ENCODE measurements around the gene TMEM44. TPM values are rescaled to one million over a fixed set of nuclear protein-coding genes. Genes with fewer than 3 reads are reported as not detected.

Gene TMEM44
- total and polyA plus RNA-seq, 9 of the 15 experiments (the other 6 are each of a cell fraction or from before 2014, with no cell fraction given): 0.53 to 18.1 (median 11.3) TPM

GRCh38 chr3:194598771-194599557 lies 34.3 kb downstream of the TMEM44 start (continued):
- TF ChIP-seq SRF (CRISPR knock-in tag; IDR thresholded peaks at IDR 0.05): no peak
- TF ChIP-seq NR2F6 (CRISPR knock-in tag; IDR thresholded peaks at IDR 0.05): no peak
- no peak for TF ChIP-seq C11orf30 (IDR thresholded peaks at IDR 0.05; ENCODE audit: low read depth)

DNA sequence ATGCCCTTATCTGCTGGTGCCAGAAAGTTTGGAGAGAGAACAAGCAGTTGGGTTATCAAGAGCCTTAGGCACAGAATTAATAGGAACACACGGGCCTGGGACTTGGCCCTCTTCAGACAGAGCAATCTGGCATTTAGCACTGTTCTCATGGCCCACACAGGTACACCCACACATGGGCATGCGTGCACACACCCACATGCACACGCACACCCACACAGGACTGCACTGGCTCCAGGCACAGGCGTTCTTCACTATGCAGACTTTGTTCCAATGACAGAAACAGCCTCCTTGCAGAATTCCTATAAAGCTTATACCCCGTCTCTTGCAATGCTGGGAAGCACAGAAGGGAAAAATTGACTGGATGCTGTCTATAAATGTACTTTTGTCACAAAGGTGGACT lies 36.3 kb downstream of the TMEM44 start:
- Histone ChIP-seq H3K9me1 (ENCODE audit: control insufficient read depth, insufficient read depth, low read length) (no peaks in the 10 kb centered on the region), H3K36me3 (ENCODE audit: control insufficient read depth, insufficient read depth, low read length) (peaks cover 2% of the 10 kb centered on the region; the same call in 1 of the 3 replicates), H3K4me1 (replicated peaks in 1 of 2; ENCODE audit: control insufficient read depth in 2 of 2, insufficient read depth in 2 of 2, low read length in 2 of 2) (no peaks in the 10 kb centered on the region), H3K79me2 (ENCODE audit: control insufficient read depth, insufficient read depth, low read length) (no peaks in the 10 kb centered on the region), H2AFZ (ENCODE audit: low read depth, low read length) (no peak overlapping the region), H3K4me2 (ENCODE audit: insufficient read depth, low read length) (no peak overlapping the region), H4K20me1 (replicated peaks; ENCODE audit: control insufficient read depth, insufficient read depth, low read length) (no peaks in the 10 kb centered on the region), H3K27ac (ENCODE audit: extremely low read depth, low read depth, low read length) (no peak overlapping the region), H3K4me3 (no peak overlapping the region), H3K9ac (ENCODE audit: insufficient read depth in 1 of 2, low read depth in 2 of 2, low read length in 2 of 2) (no peak overlapping the region), H3K27me3 (ENCODE audit: control insufficient read depth in 2 of 2, insufficient read depth in 2 of 2, low read length in 2 of 2) (no peaks in the 10 kb centered on the region), H3K9me3 (replicated peaks; ENCODE audit: control insufficient read depth, insufficient read depth, low read depth, low read length) (no peaks in the 10 kb centered on the region)
- ChIA-PET POLR2A (interaction anchor here (1.4 kb wide), 1 partner anchor 11 kb away, joined by 7 read pairs; no protein-coding TSS in a partner anchor), CTCF (ENCODE audit: low intra/inter-chr PET ratio) (no interaction called here)
- in situ Hi-C loops (cut with MboI): no loop called here
- 59% methylated on average over 5 of the region's 5 CpGs for WGBS (ENCODE audit: insufficient coverage, low coverage, missing lambda C conversion rate)
- DNase-seq (ENCODE audit: extremely low read depth in 1 of 4, low spot score in 3 of 4) (no peak), ATAC-seq (no peak), FAIRE-seq (no peak)
- no peak for TF ChIP-seq SIRT6 (IDR thresholded peaks at IDR 0.05; ENCODE audit: low read depth, low read length)
- no peak for TF ChIP-seq IFI16 (CRISPR knock-in tag; IDR thresholded peaks at IDR 0.05)
- no peak for TF ChIP-seq NFYB (IDR thresholded peaks at IDR 0.05; ENCODE audit: extremely low read depth, insufficient read length)
- no peak for TF ChIP-seq CCNT2 (IDR thresholded peaks at IDR 0.05; ENCODE audit: borderline replicate concordance, extremely low read depth, insufficient read length, low read depth, low read length)
- TF ChIP-seq FOSL1 (tag; conservative IDR thresholded peaks at IDR 0.05): no peak
- peak; percentile 33 for TF ChIP-seq EGR1 (conservative IDR thresholded peaks at IDR 0.05)
- no peak for TF ChIP-seq ZNF253 (CRISPR knock-in tag; conservative IDR thresholded peaks at IDR 0.05)
- BruUV-seq (replicated peaks): no TSS peak
- intact Hi-C loops (cut with micrococcal nuclease): no loop called here
